HepG2 (cell line): ENCODE measurements around the gene AKR1C3. TPM values are rescaled to one million over a fixed set of nuclear protein-coding genes. Genes with fewer than 3 reads are reported as not detected.

Experiments
- ATAD3A ChIP-seq: sonication (generic); formaldehyde crosslinking; IDR thresholded peaks from 2 replicates; pipeline ENCODE4 v1.4.0; 2020; ENCODE audit warnings: missing genetic modification reagents
- CREM ChIP-seq, 2 experiments: sonication (generic) in 1 of 2; formaldehyde crosslinking in 1 of 2; IDR thresholded peaks; 2 replicates each; pipeline versions ENCODE4 v1.4.0 to v1.6.1; 2016 to 2020; ENCODE audit warnings: antibody characterized with exemption in 1 of 2, mild to moderate bottlenecking in 1 of 2, missing genetic modification reagents in 1 of 2
- ELF4 ChIP-seq: sonication (generic); formaldehyde crosslinking; IDR thresholded peaks from 2 replicates; pipeline ENCODE4 v1.5.0; 2020; ENCODE audit warnings: missing genetic modification reagents, mild to moderate bottlenecking, moderate library complexity, borderline replicate concordance
- EP300 ChIP-seq, 3 experiments: sonication (generic) in 1 of 3; formaldehyde crosslinking in 1 of 3; IDR thresholded peaks; 2 replicates each; pipeline versions ENCODE4 v1.5.1 to v1.6.1; 2011 to 2020; ENCODE audit warnings: low read depth in 2 of 3, low read length in 2 of 3, borderline replicate concordance in 1 of 3, improper control_type of control experiment in 1 of 3, mild to moderate bottlenecking in 1 of 3, missing genetic modification reagents in 1 of 3, moderate library complexity in 1 of 3
- MIXL1 ChIP-seq: IDR thresholded peaks from 2 replicates; pipeline ENCODE4 v1.6.1; 2016
- MTA1 ChIP-seq: sonication (generic); formaldehyde crosslinking; IDR thresholded peaks from 2 replicates; pipeline ENCODE4 v1.4.0; 2020; ENCODE audit warnings: missing genetic modification reagents, mild to moderate bottlenecking, borderline replicate concordance
- NCOR1 ChIP-seq: fragments of 200-600 bp; sonication (generic); IDR thresholded peaks from 2 replicates; pipeline ENCODE4 v1.7.0; 2017; ENCODE audit warnings: antibody characterized with exemption, low read length, borderline replicate concordance
- ONECUT2 ChIP-seq: sonication (generic); formaldehyde crosslinking; IDR thresholded peaks from 2 replicates; pipeline ENCODE4 v1.4.0; 2020; ENCODE audit warnings: missing genetic modification reagents
- PRPF4 ChIP-seq: fragments of 200-400 bp; formaldehyde crosslinking; IDR thresholded peaks from 2 replicates; pipeline ENCODE4 v1.6.1; 2016; ENCODE audit warnings: low read length, low read depth; ENCODE audit not compliant: poor library complexity, severe bottlenecking
- SIX4 ChIP-seq: sonication (generic); formaldehyde crosslinking; IDR thresholded peaks from 2 replicates; pipeline ENCODE4 v1.4.0; 2020; ENCODE audit warnings: missing genetic modification reagents
- SP140L ChIP-seq: sonication (generic); formaldehyde crosslinking; IDR thresholded peaks from 2 replicates; pipeline ENCODE4 v1.4.0; 2020; ENCODE audit warnings: missing genetic modification reagents, borderline replicate concordance
- TBX2 ChIP-seq: sonication (generic); formaldehyde crosslinking; IDR thresholded peaks from 2 replicates; pipeline ENCODE4 v1.5.0; 2020; ENCODE audit warnings: missing genetic modification reagents, mild to moderate bottlenecking, borderline replicate concordance
- ZNF775 ChIP-seq: sonication (generic); formaldehyde crosslinking; IDR thresholded peaks from 2 replicates; pipeline ENCODE4 v1.4.0; 2020; ENCODE audit warnings: missing genetic modification reagents, mild to moderate bottlenecking, moderate library complexity, borderline replicate concordance
- polyA plus RNA-seq, 8 experiments: library from polyadenylated mRNA; depleted of rRNA in 3 of 8; stranded (reverse) in 7 of 8; unstranded in 1 of 8; fragments of >200 nt; fragmentation: Illumina TruSeq in 4 of 8; extraction: Trizol in 4 of 8; gene quantifications; 2 replicates each; pipeline versions ENCODE4 v1.2.1 to v1.2.3, GENCODE V29; 2011 to 2016; ENCODE audit warnings: low read depth in 4 of 8, missing spikeins in 1 of 8, mixed read lengths in 1 of 8; ENCODE audit not compliant: insufficient read depth in 1 of 8
- total RNA-seq, 5 experiments: library from RNA; depleted of rRNA; stranded (reverse); fragments of >200 nt; fragmentation: Illumina TruSeq; extraction: Trizol; gene quantifications; 2 replicates each; pipeline ENCODE4 v1.2.3, GENCODE V29; 2016; ENCODE audit warnings: low read depth in 1 of 5
- TF ChIP-seq, protein P1 (sequence below): sonication (generic); formaldehyde crosslinking; IDR thresholded peaks from 2 replicates; pipeline ENCODE4 v1.4.0; 2020; ENCODE audit warnings: mild to moderate bottlenecking, missing genetic modification reagents
- TF ChIP-seq, protein P2 (sequence below): sonication (generic); formaldehyde crosslinking; IDR thresholded peaks from 2 replicates; pipeline ENCODE4 v1.4.0; 2020; ENCODE audit warnings: mild to moderate bottlenecking, low read depth, missing genetic modification reagents
- TF ChIP-seq, protein P3 (sequence below): sonication (generic); formaldehyde crosslinking; IDR thresholded peaks from 2 replicates; pipeline ENCODE4 v1.4.0; 2020; ENCODE audit warnings: missing genetic modification reagents
- TF ChIP-seq, protein P4 (sequence below): IDR thresholded peaks from 2 replicates; pipeline ENCODE4 v1.6.1; 2012; ENCODE audit warnings: low read depth, low read length, improper control_type of control experiment
- TF ChIP-seq, protein P5 (sequence below): sonication (generic); formaldehyde crosslinking; IDR thresholded peaks from 2 replicates; pipeline ENCODE4 v1.4.0; 2020; ENCODE audit warnings: missing genetic modification reagents, borderline replicate concordance

AKR1C3 gene
- total and polyA plus RNA-seq, 2 of the 13 experiments (the other 11 are each of a cell fraction or from before 2014, with no cell fraction given) = 368 to 532 TPM

DNA sequence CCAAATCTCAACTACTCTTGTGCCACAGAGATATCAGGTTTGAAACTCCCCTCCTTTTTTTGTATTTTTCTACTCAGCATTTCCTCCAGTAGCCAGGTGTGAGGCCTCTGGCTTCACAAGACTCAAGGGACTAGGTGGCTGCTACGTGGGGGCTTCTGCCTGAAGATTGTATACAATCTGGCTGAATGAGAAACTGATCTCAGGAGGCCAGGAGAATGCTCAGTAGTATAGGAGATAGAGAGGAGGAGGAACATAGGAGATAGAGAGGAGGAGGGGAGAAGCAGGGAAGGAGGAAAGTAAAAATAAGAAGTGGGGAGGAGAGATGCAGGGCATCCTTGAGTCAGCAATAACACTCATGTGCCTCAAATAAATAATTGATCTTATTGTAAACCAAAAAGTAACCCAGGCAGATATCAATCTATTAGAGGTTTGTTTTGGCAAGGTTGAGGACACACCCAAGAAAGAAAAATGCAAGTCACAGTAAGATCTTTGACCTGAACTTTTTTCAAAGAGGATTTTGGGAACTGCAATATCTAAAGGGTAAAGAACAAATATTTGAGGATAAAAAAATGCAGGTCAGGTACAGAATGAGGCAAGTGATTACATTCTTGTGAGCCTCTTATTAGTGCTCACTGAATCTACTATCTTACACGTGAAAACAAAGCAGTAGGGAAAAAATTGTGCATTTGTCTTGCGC lies 53.9 kb downstream of the AKR1C3 start (continued):
- TF ChIP-seq, protein P1, sequence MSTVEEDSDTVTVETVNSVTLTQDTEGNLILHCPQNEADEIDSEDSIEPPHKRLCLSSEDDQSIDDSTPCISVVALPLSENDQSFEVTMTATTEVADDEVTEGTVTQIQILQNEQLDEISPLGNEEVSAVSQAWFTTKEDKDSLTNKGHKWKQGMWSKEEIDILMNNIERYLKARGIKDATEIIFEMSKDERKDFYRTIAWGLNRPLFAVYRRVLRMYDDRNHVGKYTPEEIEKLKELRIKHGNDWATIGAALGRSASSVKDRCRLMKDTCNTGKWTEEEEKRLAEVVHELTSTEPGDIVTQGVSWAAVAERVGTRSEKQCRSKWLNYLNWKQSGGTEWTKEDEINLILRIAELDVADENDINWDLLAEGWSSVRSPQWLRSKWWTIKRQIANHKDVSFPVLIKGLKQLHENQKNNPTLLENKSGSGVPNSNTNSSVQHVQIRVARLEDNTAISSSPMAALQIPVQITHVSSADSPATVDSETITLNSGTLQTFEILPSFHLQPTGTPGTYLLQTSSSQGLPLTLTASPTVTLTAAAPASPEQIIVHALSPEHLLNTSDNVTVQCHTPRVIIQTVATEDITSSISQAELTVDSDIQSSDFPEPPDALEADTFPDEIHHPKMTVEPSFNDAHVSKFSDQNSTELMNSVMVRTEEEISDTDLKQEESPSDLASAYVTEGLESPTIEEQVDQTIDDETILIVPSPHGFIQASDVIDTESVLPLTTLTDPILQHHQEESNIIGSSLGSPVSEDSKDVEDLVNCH (CRISPR knock-in tag) = no peak
- TF ChIP-seq, protein P2, sequence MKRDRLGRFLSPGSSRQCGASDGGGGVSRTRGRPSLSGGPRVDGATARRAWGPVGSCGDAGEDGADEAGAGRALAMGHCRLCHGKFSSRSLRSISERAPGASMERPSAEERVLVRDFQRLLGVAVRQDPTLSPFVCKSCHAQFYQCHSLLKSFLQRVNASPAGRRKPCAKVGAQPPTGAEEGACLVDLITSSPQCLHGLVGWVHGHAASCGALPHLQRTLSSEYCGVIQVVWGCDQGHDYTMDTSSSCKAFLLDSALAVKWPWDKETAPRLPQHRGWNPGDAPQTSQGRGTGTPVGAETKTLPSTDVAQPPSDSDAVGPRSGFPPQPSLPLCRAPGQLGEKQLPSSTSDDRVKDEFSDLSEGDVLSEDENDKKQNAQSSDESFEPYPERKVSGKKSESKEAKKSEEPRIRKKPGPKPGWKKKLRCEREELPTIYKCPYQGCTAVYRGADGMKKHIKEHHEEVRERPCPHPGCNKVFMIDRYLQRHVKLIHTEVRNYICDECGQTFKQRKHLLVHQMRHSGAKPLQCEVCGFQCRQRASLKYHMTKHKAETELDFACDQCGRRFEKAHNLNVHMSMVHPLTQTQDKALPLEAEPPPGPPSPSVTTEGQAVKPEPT = no peak
- TF ChIP-seq CREM (IDR thresholded peaks at IDR 0.05) (peak; percentile 90), CREM (CRISPR knock-in tag; IDR thresholded peaks at IDR 0.05) (no peak), TBX2 (no peak), ONECUT2 (CRISPR knock-in tag) (peak; percentile 43; the same call in 1 of the 2 replicates), ZNF775 (CRISPR knock-in tag) (0 out of 2 replicates have a peak, but pooled peaks have one; percentile 32), SIX4 (CRISPR knock-in tag) (peak; percentile 50; the same call in 1 of the 2 replicates), PRPF4 (no peak), MTA1 (CRISPR knock-in tag) (0 out of 2 replicates have a peak, but pooled peaks have one; percentile 2), ATAD3A (CRISPR knock-in tag) (no peak), MIXL1 (CRISPR knock-in tag) (peak; percentile 68; the same call in 1 of the 2 replicates), NCOR1 (peak; percentile 76), ELF4 (CRISPR knock-in tag) (no peak), EP300 (IDR thresholded peaks at IDR 0.05; ENCODE audit: low read depth in 2 of 2, low read length in 2 of 2) (peak; percentile 65 to 99; a peak in 3 of 4 replicates), EP300 (CRISPR knock-in tag; IDR thresholded peaks at IDR 0.05; ENCODE audit: borderline replicate concordance) (peak; percentile 92; the same call in 1 of the 2 replicates), SP140L (CRISPR knock-in tag) (peak; percentile 52; the same call in 1 of the 2 replicates)
- TF ChIP-seq, protein P3, sequence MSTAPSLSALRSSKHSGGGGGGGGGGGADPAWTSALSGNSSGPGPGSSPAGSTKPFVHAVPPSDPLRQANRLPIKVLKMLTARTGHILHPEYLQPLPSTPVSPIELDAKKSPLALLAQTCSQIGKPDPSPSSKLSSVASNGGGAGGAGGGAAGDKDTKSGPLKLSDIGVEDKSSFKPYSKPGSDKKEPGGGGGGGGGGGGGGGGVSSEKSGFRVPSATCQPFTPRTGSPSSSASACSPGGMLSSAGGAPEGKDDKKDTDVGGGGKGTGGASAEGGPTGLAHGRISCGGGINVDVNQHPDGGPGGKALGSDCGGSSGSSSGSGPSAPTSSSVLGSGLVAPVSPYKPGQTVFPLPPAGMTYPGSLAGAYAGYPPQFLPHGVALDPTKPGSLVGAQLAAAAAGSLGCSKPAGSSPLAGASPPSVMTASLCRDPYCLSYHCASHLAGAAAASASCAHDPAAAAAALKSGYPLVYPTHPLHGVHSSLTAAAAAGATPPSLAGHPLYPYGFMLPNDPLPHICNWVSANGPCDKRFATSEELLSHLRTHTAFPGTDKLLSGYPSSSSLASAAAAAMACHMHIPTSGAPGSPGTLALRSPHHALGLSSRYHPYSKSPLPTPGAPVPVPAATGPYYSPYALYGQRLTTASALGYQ (CRISPR knock-in tag) = 0 out of 2 replicates have a peak, but pooled peaks have one; percentile 33
- TF ChIP-seq, protein P4, sequence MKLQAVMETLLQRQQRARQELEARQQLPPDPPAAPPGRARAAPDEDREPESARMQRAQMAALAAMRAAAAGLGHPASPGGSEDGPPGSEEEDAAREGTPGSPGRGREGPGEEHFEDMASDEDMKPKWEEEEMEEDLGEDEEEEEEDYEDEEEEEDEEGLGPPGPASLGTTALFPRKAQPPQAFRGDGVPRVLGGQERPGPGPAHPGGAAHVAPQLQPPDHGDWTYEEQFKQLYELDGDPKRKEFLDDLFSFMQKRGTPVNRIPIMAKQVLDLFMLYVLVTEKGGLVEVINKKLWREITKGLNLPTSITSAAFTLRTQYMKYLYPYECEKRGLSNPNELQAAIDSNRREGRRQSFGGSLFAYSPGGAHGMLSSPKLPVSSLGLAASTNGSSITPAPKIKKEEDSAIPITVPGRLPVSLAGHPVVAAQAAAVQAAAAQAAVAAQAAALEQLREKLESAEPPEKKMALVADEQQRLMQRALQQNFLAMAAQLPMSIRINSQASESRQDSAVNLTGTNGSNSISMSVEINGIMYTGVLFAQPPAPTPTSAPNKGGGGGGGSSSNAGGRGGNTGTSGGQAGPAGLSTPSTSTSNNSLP = peak; percentile 82
- TF ChIP-seq, protein P5, sequence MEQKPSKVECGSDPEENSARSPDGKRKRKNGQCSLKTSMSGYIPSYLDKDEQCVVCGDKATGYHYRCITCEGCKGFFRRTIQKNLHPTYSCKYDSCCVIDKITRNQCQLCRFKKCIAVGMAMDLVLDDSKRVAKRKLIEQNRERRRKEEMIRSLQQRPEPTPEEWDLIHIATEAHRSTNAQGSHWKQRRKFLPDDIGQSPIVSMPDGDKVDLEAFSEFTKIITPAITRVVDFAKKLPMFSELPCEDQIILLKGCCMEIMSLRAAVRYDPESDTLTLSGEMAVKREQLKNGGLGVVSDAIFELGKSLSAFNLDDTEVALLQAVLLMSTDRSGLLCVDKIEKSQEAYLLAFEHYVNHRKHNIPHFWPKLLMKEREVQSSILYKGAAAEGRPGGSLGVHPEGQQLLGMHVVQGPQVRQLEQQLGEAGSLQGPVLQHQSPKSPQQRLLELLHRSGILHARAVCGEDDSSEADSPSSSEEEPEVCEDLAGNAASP (CRISPR knock-in tag) = peak; percentile 80; the same call in 1 of the 2 replicates
